Ammon's horn (tissue), 1 donor: Measurements from ENCODE around the gene USH1C.
A peak's percentile ranks its signal among the peaks of the same experiment; 100 is the strongest.

Source experiments
- DNase-seq: peaks from one replicate; pipeline ENCODE4 v3.0.0-alpha.2; 2016; ENCODE audit warnings: low spot score

Gene USH1C

GRCh38 chr11:17504330-17505107 lies 39.7 kb downstream of the USH1C start:
- DNase-seq = peak; percentile 82

- DNase-seq = no peak
Measured at GRCh38 chr11:17502630-17503029, 41.6 kb downstream of the USH1C start.

GRCh38 chr11:17500673-17501072 lies 43.5 kb downstream of the USH1C start:
- no peak for DNase-seq

- DNase-seq = no peak
Measured at GRCh38 chr11:17498475-17498874, 45.7 kb downstream of the USH1C start.

GRCh38 chr11:17498058-17498457 lies 46.2 kb downstream of the USH1C start:
- no peak for DNase-seq

- no peak for DNase-seq
Measured at GRCh38 chr11:17496406-17496805, 47.8 kb downstream of the USH1C start.

GRCh38 chr11:17494019-17494418 lies 50.2 kb downstream of the USH1C start:
- no peak for DNase-seq

- no peak for DNase-seq
Measured at GRCh38 chr11:17490938-17491337, 53.3 kb downstream of the USH1C start.

GRCh38 chr11:17490232-17490631 lies 54.0 kb downstream of the USH1C start:
- DNase-seq = no peak

- DNase-seq = no peak
Measured at GRCh38 chr11:17489751-17490150, 54.5 kb downstream of the USH1C start.

GRCh38 chr11:17488563-17488962 lies 55.7 kb downstream of the USH1C start:
- no peak for DNase-seq

GRCh38 chr11:17486646-17487045 lies 57.6 kb downstream of the USH1C start:
- no peak for DNase-seq

GRCh38 chr11:17483505-17483904 lies 60.7 kb downstream of the USH1C start:
- DNase-seq = no peak

- DNase-seq = no peak
Measured at GRCh38 chr11:17481905-17482304, 62.3 kb downstream of the USH1C start.

- peak; percentile 42 for DNase-seq
Measured at GRCh38 chr11:17479284-17480214, 64.7 kb downstream of the USH1C start.

- DNase-seq = no peak
Measured at GRCh38 chr11:17478070-17478469, 66.1 kb downstream of the USH1C start.

GRCh38 chr11:17477361-17477760 lies 66.9 kb downstream of the USH1C start:
- no peak for DNase-seq

- no peak for DNase-seq
Measured at GRCh38 chr11:17477084-17477333, 67.2 kb downstream of the USH1C start.

GRCh38 chr11:17476317-17477083 lies 67.7 kb downstream of the USH1C start, which contains the start of gene ABCC8:
TSS of gene ABCC8 (minus strand) at chr11:17476845. CDS start at chr11:17476776, 69 bp downstream.
- DNase-seq = peak; percentile 43

- no peak for DNase-seq
Measured at GRCh38 chr11:17475666-17476316, 68.4 kb downstream of the USH1C start.

- peak; percentile 37 for DNase-seq
Measured at GRCh38 chr11:17473071-17473744, 71.0 kb downstream of the USH1C start.
